SK-N-SH treated with all-trans-retinoic acid at 6 μM for 48 hours (cell line): Measurements from ENCODE around the gene DNTT.

Experiments
- ATAC-seq: fragments of 200-7000 bp; cut with Tn5 transposase; 3 replicates; pipeline ENCODE4 v1.9.1; 2020; ENCODE audit warnings: mild to moderate bottlenecking, moderate library complexity
- ARNTL ChIP-seq: fragments of 450-650 bp; formaldehyde crosslinking; IDR thresholded peaks from 2 replicates; pipeline ENCODE4 v1.5.0; 2020; ENCODE audit warnings: low read depth, mild to moderate bottlenecking, moderate library complexity, borderline replicate concordance
- CREB5 ChIP-seq: fragments of 250-450 bp; sonication (Bioruptor Pico); IDR thresholded peaks from 2 replicates; pipeline ENCODE4 v1.5.1; 2020; ENCODE audit warnings: low read depth, mild to moderate bottlenecking, moderate library complexity
- CSDC2 ChIP-seq: fragments of 250-450 bp; sonication (Bioruptor Pico); IDR thresholded peaks from 2 replicates; pipeline ENCODE4 v1.5.0; 2020; ENCODE audit warnings: mild to moderate bottlenecking, moderate library complexity
- ESRRG ChIP-seq: fragments of 250-450 bp; sonication (Bioruptor Pico); IDR thresholded peaks from 2 replicates; pipeline ENCODE4 v1.6.1; 2021; ENCODE audit warnings: mild to moderate bottlenecking
- GLIS3 ChIP-seq: fragments of 250-450 bp; sonication (Bioruptor Pico); IDR thresholded peaks from 2 replicates; pipeline ENCODE4 v1.5.0; 2020; ENCODE audit warnings: mild to moderate bottlenecking, moderate library complexity
- ISL1 ChIP-seq: fragments of 250-450 bp; sonication (Bioruptor Pico); IDR thresholded peaks from 2 replicates; pipeline ENCODE4 v2.1.2; 2022; ENCODE audit warnings: mild to moderate bottlenecking, moderate library complexity
- OSR1 ChIP-seq: fragments of 250-450 bp; sonication (Bioruptor Pico); IDR thresholded peaks from 2 replicates; pipeline ENCODE4 v1.8.0; 2022; ENCODE audit warnings: moderate library complexity, mild to moderate bottlenecking, inconsistent platforms
- PATZ1 ChIP-seq: fragments of 250-450 bp; sonication (Bioruptor Pico); IDR thresholded peaks from 2 replicates; pipeline ENCODE4 v1.8.0; 2020; ENCODE audit warnings: mild to moderate bottlenecking, moderate library complexity, borderline replicate concordance
- POU6F1 ChIP-seq: fragments of 250-450 bp; sonication (Bioruptor Pico); IDR thresholded peaks from 2 replicates; pipeline ENCODE4 v1.8.0; 2021; ENCODE audit warnings: low read depth, mild to moderate bottlenecking, moderate library complexity, borderline replicate concordance
- PPARA ChIP-seq: fragments of 250-450 bp; sonication (Bioruptor Pico); IDR thresholded peaks from 2 replicates; pipeline ENCODE4 v1.5.0; 2020; ENCODE audit warnings: mild to moderate bottlenecking, borderline replicate concordance
- RARB ChIP-seq: fragments of 250-450 bp; sonication (Bioruptor Pico); IDR thresholded peaks from 2 replicates; pipeline ENCODE4 v1.8.0; 2021; ENCODE audit warnings: mild to moderate bottlenecking, moderate library complexity
- TCF4 ChIP-seq: fragments of 250-450 bp; sonication (Bioruptor Pico); IDR thresholded peaks from 2 replicates; pipeline ENCODE4 v1.8.0; 2021; ENCODE audit warnings: mild to moderate bottlenecking, moderate library complexity, borderline replicate concordance
- TOX ChIP-seq: fragments of 250-450 bp; sonication (Bioruptor Pico); IDR thresholded peaks from 2 replicates; pipeline ENCODE4 v1.8.0; 2021; ENCODE audit warnings: mild to moderate bottlenecking, moderate library complexity, borderline replicate concordance
- TSHZ2 ChIP-seq: fragments of 250-450 bp; sonication (Bioruptor Pico); IDR thresholded peaks from 2 replicates; pipeline ENCODE4 v1.5.0; 2020; ENCODE audit warnings: mild to moderate bottlenecking, moderate library complexity
- ZFP3 ChIP-seq: fragments of 250-450 bp; sonication (Bioruptor Pico); IDR thresholded peaks from 2 replicates; pipeline ENCODE4 v1.5.0; 2020; ENCODE audit warnings: mild to moderate bottlenecking, moderate library complexity
- ZFP30 ChIP-seq: fragments of 450-650 bp; formaldehyde crosslinking; IDR thresholded peaks from 2 replicates; pipeline ENCODE4 v1.5.0; 2022; ENCODE audit warnings: mild to moderate bottlenecking, moderate library complexity
- ZNF70 ChIP-seq: fragments of 450-650 bp; formaldehyde crosslinking; IDR thresholded peaks from 2 replicates; pipeline ENCODE4 v1.5.0; 2020; ENCODE audit warnings: mild to moderate bottlenecking, moderate library complexity
- ZNF8 ChIP-seq: fragments of 450-650 bp; formaldehyde crosslinking; IDR thresholded peaks from 2 replicates; pipeline ENCODE4 v1.5.0; 2020; ENCODE audit warnings: mild to moderate bottlenecking, moderate library complexity

The DNTT gene

GRCh38 chr10:96292971-96293920 is 11.0 kb upstream of the DNTT start:
- TF ChIP-seq RARB = no peak
- TF ChIP-seq PATZ1 (CRISPR knock-in tag) = no peak
- TF ChIP-seq PPARA (CRISPR knock-in tag) = no peak
- TF ChIP-seq ZFP3 (CRISPR knock-in tag) = no peak
- no peak for TF ChIP-seq POU6F1 (CRISPR knock-in tag)
- no peak for TF ChIP-seq GLIS3 (CRISPR knock-in tag)
- no peak for TF ChIP-seq ZFP30 (CRISPR knock-in tag)
- TF ChIP-seq CSDC2 (CRISPR knock-in tag) = no peak
- no peak for TF ChIP-seq TCF4 (CRISPR knock-in tag)
- TF ChIP-seq CREB5 (CRISPR knock-in tag) = no peak
- TF ChIP-seq ZNF8 (CRISPR knock-in tag) = no peak
- TF ChIP-seq ESRRG = no peak
- no peak for TF ChIP-seq ISL1 (CRISPR knock-in tag)
- TF ChIP-seq TSHZ2 (CRISPR knock-in tag) = no peak
- ATAC-seq = peak; percentile 95

DNA sequence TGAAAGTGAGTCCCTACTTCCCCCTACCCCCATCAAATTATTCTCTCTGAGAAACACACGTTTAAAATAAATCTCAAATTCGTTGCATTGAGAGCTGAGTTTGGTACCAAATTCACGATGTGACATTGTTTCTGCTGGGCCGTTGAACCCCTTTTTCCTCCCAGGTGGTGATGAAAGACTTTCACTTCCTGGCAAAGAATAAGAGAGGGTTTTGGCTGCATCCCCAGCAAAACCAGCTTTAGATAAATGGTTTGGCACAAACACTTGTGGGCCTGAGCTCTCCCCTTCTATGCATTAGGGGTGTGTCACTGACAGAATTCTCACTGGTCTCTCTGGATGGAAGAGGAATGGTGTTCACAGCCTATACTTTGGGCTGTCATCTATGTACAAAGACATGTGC is 8.8 kb upstream of the DNTT start:
- no peak for TF ChIP-seq TCF4 (CRISPR knock-in tag)
- TF ChIP-seq CREB5 (CRISPR knock-in tag) = no peak
- no peak for TF ChIP-seq PATZ1 (CRISPR knock-in tag)
- TF ChIP-seq ZFP30 (CRISPR knock-in tag) = no peak
- no peak for TF ChIP-seq ZFP3 (CRISPR knock-in tag)
- TF ChIP-seq ESRRG = no peak
- TF ChIP-seq ARNTL (CRISPR knock-in tag) = no peak
- no peak for TF ChIP-seq TOX (CRISPR knock-in tag)
- no peak for TF ChIP-seq OSR1 (CRISPR knock-in tag)
- TF ChIP-seq ISL1 (CRISPR knock-in tag) = no peak
- no peak for TF ChIP-seq ZNF8 (CRISPR knock-in tag)
- no peak for TF ChIP-seq ZNF70 (CRISPR knock-in tag)
- TF ChIP-seq GLIS3 (CRISPR knock-in tag) = no peak
- ATAC-seq = no peak
